ENCODE data around the gene SYT1.

SYT1 gene

DNA sequence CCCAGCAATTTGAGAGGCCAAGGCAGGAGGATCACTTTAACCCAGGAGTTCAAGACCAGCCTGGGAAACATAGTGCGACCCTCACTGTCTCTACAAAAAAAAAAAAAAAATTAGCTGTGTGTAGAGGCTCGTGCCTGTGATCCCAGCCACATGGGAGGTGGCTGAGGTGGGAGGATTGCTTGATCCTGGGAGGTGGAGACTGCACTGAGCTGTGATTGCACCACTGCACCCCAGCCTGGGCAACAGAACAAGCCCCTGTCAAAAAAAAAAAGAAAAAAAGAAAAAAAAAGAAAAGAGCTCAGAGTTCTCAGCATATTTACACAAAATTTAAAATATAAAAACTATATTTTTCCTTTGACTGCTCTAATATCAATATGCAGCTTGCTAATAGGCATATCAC is 260.8 kb downstream of the SYT1 start:
- H3K4me3 ChIP-seq (ENCODE audit: low read depth, low read length) = no peak overlapping the region

GRCh38 chr12:79127271-79127751 is 262.7 kb downstream of the SYT1 start:
- no peak overlapping the region for H3K4me3 ChIP-seq (ENCODE audit: low read depth, low read length)

DNA sequence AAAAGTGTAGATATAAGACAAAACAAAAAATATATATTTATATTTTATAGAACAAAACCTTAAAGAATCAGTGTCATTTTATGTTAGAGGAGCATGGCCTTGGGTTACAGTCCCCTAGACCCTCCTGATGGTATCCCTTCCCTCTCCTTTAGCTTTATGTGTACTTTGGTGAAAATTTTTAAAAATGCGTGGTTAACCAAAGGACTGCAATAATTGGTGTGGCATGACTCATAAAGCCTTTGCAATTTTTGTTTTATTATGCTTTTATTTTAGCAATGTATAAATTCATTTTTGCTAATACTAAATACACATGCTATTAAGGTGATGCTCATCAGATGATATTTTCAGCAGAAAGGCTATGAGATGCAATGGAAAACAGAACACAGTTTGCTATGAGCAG is 264.4 kb downstream of the SYT1 start:
- H3K4me3 ChIP-seq (ENCODE audit: low read depth, low read length) = no peak overlapping the region

- no peak overlapping the region for H3K4me3 ChIP-seq (ENCODE audit: low read depth, low read length)
Measured at GRCh38 chr12:79138872-79139271, 274.3 kb downstream of the SYT1 start.

- no peak overlapping the region for H3K4me3 ChIP-seq (ENCODE audit: low read depth, low read length)
Measured at GRCh38 chr12:79140711-79141110, 276.1 kb downstream of the SYT1 start.

DNA sequence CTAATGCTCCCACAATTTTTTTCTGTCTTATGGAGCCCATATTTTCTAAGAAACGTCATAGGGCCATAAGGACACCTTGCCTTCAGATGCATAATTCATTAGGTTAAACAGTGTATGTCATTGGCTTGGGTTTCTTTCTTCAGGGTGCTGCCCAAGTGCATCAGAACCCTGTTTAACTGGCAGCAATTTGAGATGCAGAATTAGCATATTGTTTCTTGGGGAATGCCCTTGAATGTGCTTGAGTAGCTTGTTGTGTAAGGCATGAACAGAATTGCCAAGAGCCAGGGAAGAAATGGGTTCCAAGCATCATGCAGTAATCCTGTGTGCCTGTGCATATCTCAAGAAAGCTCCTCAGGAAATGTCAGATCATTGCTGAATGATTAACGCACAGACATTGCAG is 277.2 kb downstream of the SYT1 start:
- H3K4me3 ChIP-seq (ENCODE audit: low read depth, low read length) = no peak overlapping the region

DNA sequence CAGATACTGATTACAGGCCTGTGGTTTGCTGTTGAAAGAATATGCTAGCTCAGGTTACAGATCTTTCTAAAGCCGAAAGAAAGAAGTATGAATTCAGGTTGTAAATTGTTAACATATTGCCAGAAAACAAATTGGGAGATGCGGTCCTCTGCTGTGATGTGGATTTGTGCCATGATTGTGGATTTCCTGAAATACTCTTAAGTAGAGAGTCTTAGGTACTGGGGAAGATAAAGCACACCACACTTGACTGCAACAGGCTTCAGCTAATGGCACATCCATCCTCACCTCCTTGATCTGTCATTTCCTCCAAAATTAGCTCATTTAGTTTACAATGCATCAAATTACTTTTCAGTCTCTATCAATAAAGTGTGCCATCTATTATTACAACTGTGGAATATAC is 279.2 kb downstream of the SYT1 start:
- no peak overlapping the region for H3K4me3 ChIP-seq (ENCODE audit: low read depth, low read length)

DNA sequence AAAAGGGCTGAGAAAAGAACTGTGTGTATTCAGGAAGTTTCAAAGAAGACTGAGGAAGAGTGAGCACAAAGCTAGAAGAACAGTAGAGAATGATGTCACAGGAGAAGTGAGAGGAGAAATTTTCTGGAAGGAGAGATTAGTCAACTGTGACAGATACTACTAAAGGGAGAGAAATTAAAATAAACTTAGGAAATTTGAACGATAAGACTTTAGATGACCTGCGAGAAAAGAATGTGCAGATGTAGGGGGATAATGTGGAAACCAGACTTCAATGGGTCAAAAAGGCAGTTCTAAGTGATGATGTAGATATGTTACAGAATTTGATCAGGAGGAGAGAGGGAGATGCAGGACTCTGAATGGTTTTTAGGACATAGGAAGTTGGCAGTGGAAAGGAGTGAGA is 287.4 kb downstream of the SYT1 start:
- H3K4me3 ChIP-seq (ENCODE audit: low read depth, low read length) = no peak overlapping the region

DNA sequence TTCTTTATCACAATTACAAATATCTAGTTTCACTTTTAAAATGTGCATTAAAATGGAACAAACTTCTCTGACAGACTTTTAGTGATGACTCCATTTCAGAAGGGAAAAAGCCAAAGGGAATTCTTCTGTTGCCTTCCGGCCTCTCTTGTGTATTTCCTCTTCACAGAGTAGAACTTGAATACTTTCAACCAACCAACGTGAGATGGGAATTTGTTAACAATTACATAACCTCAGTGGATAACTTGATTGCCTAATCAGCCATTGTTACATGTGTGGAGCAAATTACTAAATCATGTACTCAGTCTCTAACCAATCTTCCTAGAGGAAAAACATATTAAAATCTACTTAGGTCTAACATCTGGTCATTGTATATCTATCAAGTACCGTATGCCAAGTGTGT is 291.1 kb downstream of the SYT1 start:
- no peak overlapping the region for H3K4me3 ChIP-seq (ENCODE audit: low read depth, low read length)

- H3K4me3 ChIP-seq (ENCODE audit: low read depth, low read length) = no peak overlapping the region
Measured at GRCh38 chr12:79156846-79157463, 292.4 kb downstream of the SYT1 start.

DNA sequence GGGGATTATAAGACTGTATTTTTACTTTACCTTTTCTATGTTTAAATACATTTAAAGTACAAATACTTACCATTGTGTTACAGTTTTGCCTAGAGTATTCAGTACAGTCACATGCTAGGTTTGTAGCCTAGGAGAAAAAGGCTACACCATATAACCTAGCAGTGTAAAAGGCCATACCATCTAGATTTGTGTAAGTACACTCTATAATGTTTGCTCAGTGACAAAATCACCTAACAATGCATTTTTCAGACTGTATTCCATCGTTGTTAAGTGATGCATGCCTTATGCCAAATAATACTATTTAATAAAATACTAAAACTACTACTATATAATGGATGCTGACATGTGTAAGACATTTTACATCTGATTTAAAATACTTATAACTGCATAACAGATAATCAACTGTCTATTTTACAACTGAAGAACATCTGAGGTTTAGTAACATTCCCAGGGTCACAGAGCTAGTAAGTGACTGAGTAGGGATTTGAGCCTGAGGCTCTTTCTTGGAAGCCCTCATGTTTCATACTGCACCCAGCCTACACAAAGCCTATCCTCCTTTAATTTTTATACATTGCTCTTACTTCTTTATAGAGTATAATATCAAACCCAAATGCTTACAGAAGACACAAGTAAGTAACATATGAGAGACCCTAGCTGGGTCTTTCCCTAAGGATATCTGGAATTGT is 296.8 kb downstream of the SYT1 start:
- H3K4me3 ChIP-seq (ENCODE audit: low read depth, low read length) = no peak overlapping the region

GRCh38 chr12:79162147-79162772 is 297.7 kb downstream of the SYT1 start:
- no peak overlapping the region for H3K4me3 ChIP-seq (ENCODE audit: low read depth, low read length)

- H3K4me3 ChIP-seq (ENCODE audit: low read depth, low read length) = no peak overlapping the region
Measured at GRCh38 chr12:79162948-79163347, 298.4 kb downstream of the SYT1 start.

DNA sequence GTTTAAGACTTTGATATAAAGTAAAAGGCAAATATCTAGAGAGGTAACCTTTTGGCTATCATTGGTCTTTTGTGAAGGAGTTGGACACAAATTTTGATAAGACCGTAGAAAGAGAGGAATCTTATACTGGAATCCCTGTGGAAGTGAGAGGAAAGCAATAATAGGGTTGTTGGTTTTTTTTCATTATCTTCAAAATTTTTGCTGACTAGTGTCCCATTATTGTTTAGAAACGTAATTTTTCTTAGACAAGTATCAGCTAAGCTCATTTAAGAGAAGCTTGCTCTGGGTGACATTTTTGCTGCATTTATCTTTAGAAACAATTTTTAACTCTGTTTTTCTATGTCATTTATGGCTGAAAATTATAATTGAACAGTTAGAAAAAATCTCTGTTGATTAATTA is 300.3 kb downstream of the SYT1 start:
- no peak overlapping the region for H3K4me3 ChIP-seq (ENCODE audit: low read depth, low read length)

- no peak overlapping the region for H3K4me3 ChIP-seq (ENCODE audit: low read depth, low read length)
Measured at GRCh38 chr12:79168687-79169086, 304.1 kb downstream of the SYT1 start.

DNA sequence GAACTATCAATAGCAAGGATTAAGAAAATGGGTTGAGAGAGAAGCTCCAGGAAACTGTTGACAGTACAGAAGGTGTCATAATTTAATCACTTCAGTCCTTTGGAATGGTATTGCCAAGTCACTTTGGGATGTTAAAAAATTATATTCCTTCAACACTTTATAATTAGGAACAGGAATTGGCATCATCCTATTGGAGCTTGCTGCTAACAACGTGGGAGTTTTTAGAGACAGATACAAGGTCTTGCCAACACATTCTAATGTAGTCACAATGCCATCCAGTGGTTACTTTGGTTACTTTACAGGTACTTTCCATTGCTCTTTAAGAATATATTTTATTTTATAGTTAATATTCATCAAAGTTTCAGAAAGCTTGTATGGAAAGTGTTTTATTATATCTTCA is 310.1 kb downstream of the SYT1 start:
- no peak overlapping the region for H3K4me3 ChIP-seq (ENCODE audit: low read depth, low read length)

DNA sequence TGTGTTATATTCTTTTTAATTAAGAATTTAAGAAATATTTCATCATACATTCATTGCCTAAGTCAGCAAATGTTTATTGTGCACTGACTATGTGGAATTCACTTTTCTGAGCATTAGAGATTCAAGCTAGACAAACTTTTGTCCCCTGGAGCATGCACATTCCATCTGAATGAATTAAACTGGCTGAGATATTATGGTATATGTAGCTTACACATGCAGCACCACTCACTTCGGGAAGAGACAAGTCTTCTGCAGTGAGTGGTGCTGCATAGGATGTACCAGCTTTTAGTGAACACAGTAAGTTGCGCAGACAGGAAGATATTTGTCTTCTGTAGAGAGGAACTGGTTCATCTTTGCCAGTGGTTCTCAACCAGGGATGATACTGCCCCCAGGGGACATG is 318.4 kb downstream of the SYT1 start:
- H3K4me3 ChIP-seq (ENCODE audit: low read depth, low read length) = no peak overlapping the region

GRCh38 chr12:79183926-79184325 is 319.4 kb downstream of the SYT1 start:
- H3K4me3 ChIP-seq (ENCODE audit: low read depth, low read length) = no peak overlapping the region

DNA sequence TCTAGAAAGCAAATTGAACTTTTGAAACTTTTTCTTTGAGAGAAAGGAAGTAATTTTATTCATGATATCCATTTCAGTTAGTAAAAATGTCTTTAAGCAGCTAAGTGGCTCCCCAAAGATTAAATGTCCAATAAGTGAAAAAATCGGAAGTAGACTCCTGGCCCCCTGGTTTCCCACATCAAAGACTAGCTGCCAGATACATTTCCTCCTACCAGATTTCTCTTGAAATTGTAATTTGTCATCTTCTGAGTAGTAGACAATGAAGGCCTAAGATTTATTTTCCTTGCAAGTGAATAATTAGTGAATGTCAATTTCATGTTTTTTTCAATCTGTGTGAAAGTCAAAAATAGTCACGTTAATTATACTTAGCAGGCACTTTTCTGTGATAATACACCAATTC is 321.9 kb downstream of the SYT1 start:
- H3K4me3 ChIP-seq (ENCODE audit: low read depth, low read length) = no peak overlapping the region

DNA sequence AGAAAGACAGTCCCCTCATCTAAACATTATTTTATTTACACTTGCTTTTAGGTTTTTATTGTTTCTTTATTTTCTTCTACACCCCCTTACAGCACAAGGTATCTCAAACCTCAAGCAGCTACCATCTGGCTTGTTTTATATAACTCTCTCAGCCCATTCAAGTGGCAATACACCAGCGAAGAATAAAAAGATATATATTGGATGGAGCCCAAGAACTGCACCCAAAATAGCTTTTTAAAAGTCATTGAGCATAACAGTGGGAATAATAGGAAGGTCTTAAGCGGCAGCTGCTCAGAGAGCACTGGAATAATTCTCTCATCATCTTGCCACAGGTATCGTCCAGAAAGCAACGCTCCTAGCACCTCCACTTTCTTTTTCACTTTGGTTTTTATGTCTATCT is 322.5 kb downstream of the SYT1 start:
- H3K4me3 ChIP-seq (ENCODE audit: low read depth, low read length) = no peak overlapping the region

DNA sequence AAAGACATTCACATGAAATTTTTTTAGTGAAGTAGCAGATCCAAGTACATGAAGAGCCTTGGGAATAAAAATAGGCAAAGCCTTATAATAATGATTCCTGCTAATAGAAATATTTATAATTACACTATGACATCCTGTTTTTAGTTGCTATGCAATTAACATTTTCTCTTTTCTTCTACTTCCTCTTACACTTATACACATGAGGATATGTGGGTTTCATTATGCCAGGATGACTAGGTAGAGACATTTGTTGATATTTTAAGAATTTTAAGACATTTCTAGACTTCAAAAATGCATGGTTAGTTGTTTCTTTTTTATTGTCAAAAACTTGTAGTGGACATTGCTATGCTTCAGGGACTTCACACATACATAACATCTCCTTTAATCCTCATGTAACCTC is 326.8 kb downstream of the SYT1 start:
- H3K4me3 ChIP-seq (ENCODE audit: low read depth, low read length) = no peak overlapping the region

- no peak overlapping the region for H3K4me3 ChIP-seq (ENCODE audit: low read depth, low read length)
Measured at GRCh38 chr12:79194595-79194994, 330.0 kb downstream of the SYT1 start.
